HG03565 (cell line): ENCODE measurements around the gene SPAG6.
A peak's percentile ranks its signal among the peaks of the same experiment; 100 is the strongest.

Experiments used
- ATAC-seq: cut with Tn5 transposase; IDR thresholded peaks from one replicate; pipeline ENCODE4 v1.9.1; 2021; ENCODE audit warnings: mild to moderate bottlenecking, moderate library complexity; ENCODE audit not compliant: unreplicated experiment

The SPAG6 gene

GRCh38 chr10:22321924-22322640, 23.2 kb upstream of the SPAG6 start:
- ATAC-seq = no peak

- ATAC-seq = no peak
Measured at GRCh38 chr10:22322641-22323160, 22.6 kb upstream of the SPAG6 start.

DNA sequence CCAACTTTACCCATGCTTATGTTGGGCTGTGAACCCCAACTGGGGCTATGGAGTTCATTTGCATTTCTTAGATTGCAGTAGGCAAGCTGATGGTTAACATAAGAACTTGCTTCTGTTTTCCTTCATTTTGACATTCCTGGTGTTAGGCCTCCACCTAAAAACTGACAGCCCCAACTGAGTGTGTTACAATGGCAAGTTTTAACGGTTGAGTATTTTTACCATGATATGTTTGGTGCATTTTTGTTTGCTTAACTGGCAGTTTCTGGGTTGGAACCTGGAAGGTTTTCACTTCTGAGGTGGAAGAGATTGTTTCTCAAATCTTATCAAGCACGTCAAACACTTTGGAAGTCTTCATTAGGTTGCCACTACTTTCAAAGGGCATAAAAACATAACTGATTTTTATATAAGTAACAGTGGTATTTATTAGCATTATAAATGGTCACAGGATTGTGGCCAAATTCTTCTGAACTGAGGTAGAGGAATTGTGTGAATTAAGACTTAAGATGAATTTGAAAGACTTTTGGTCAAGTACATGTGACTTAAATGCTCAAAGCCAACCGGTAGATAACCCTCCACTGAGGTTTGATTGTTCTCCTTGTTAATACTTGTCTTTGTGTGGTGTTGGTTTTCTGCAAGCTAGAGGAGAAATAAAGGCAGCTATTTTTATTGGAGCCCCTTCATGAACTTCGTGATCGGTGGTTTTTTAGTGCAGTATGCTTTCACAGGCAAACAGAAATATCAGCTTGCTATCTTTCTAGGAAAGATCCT, 21.6 kb upstream of the SPAG6 start:
- no peak for ATAC-seq

DNA sequence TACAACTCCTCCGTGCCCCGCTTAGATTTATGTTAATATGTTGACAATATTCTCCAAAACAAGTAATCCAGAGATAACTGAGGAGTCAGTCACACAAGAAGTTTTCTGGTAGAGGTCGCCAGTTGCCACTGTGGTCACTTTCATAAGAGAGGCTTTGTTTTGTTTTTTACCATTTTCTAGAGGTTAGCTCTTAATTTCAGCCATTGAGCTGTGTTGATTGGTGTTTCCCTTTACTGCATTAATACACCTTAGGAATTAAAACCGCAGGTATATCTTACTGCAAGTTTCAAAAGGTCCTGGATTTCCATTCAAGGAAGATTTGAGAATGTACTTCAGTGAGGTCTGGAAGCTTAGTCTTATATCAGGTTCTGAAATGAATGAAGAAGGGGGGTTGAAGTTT, 20.9 kb upstream of the SPAG6 start:
- ATAC-seq = no peak

GRCh38 chr10:22324893-22325271, 20.4 kb upstream of the SPAG6 start:
- ATAC-seq = no peak

- peak; percentile 53 for ATAC-seq
Measured at GRCh38 chr10:22325272-22326144, 19.8 kb upstream of the SPAG6 start.

DNA sequence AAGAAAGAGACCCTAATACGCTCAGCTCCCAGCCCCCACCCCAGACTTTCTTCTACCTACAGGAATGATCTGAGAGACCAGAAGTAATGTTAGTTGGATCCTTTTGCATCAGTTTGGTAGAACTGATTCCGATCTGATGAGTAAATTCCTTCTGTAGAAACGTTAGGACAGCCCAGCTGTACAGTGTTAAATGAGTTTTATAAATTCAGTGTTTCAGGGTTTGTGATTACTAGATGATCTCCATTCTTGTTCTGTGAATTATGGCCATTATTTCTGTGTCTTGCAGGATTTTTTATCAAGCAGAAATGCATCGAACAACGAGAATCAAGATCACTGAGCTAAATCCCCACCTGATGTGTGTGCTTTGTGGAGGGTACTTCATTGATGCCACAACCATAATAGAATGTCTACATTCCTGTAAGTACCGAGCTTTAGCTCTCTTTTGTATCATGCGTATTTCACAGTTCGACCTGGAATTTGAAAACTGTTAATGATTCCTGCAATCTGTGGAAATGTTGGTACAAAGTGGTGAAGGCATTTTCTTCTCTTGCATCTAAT, 19.1 kb upstream of the SPAG6 start:
- ATAC-seq = no peak

GRCh38 chr10:22329150-22329549, 16.1 kb upstream of the SPAG6 start:
- ATAC-seq = no peak

GRCh38 chr10:22332116-22332692, 13.1 kb upstream of the SPAG6 start:
- no peak for ATAC-seq

GRCh38 chr10:22333167-22333974, 11.9 kb upstream of the SPAG6 start:
- no peak for ATAC-seq

DNA sequence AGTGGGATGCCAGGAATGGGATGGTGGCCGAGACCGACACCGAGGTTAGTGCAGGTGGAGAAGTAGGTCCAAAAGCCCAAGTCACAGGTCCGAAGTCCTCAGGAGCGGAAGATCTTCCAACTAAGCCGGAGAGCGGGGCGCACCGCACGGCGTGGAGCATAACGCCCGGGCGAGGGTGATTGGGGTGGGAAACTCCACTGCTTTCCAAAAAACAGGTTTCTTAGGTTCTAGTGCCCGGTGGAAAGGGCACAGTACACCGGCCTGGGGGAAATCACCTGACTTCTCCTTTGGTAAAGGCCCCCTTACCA, 11.4 kb upstream of the SPAG6 start:
- ATAC-seq = no peak

- no peak for ATAC-seq
Measured at GRCh38 chr10:22334414-22335172, 10.7 kb upstream of the SPAG6 start.

GRCh38 chr10:22335173-22335933, 9.9 kb upstream of the SPAG6 start:
- ATAC-seq = peak; percentile 45

DNA sequence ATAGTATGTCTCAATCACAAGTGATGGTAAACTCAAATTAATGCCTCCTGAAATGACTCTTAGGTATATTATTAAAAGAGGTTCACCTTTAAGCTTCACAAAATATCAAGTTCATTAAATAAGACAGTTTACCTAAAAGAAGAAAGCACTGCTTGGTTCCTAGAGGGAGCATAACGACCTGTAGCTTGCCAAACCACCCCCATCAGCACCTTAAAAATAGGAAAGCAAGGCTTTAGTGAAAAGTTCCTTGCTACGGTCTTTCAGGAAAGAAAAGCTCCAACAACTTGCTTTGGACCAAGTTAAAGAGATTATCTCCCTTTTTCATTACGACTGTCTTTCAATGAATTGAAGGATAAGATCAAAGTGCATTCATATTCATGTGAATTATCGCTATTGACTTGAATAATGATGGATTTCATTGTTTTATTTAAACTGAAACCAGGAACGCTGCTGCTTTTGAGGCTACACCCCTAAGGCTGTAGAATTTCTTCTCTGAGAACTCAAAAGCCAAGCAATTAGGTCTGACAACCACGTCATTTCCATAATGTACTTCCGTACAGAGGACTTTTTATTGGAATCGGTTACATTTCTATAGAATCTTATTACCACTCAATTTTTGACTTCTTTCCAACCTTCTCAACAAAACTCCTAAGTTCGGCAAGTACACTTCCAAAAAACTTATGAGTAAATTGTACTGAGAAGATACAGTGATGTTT, 7.0 kb upstream of the SPAG6 start:
- no peak for ATAC-seq

DNA sequence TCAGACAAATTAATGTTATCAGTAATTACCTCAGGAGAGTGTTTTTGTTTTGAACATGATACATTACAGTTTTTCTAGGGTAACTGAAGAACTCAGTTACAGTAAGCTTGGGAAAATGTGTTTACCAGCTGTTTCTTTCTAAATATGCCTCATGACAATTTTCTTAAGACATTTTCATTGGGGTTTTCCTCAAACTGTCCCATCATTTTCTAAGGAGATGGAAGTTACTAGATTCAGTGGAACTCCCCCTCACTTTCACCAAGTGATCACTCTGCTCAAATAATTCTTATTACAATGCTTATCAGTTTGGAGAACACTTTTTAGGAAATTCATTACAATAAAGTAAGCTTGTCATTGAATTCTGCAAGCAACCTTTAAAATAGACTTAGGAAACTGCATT, 6.4 kb upstream of the SPAG6 start:
- no peak for ATAC-seq

GRCh38 chr10:22339761-22340328, 5.5 kb upstream of the SPAG6 start:
- ATAC-seq = no peak

GRCh38 chr10:22340329-22341189, 4.7 kb upstream of the SPAG6 start:
- ATAC-seq = peak; percentile 33
